ENCODE results near the gene ATP8A2. TPM values are rescaled to one million over a fixed set of nuclear protein-coding genes. Genes with fewer than 3 reads are reported as not detected.

Gene ATP8A2
- polyA plus RNA-seq, 1 donor from 2014 or later = 11.9 TPM

- H3K4me2 ChIP-seq (ENCODE audit: low read length) = no peak overlapping the region
- no peaks in the 10 kb centered on the region for H3K9me2 ChIP-seq (ENCODE audit: insufficient read depth, low read length)
- H3K9ac ChIP-seq (ENCODE audit: low read length) = no peak overlapping the region
- no peaks in the 10 kb centered on the region for H4K20me1 ChIP-seq (ENCODE audit: insufficient read depth)
- no peaks in the 10 kb centered on the region for H3K27me3 ChIP-seq (ENCODE audit: insufficient read depth, low read depth, low read length)
- no peaks in the 10 kb centered on the region for H3F3A ChIP-seq (ENCODE audit: insufficient read depth, low read length, poor library complexity, severe bottlenecking)
- no peak for TF ChIP-seq REST (IDR thresholded peaks at IDR 0.05; ENCODE audit: borderline replicate concordance)
- no peak for TF ChIP-seq SMC3 (conservative IDR thresholded peaks at IDR 0.05; ENCODE audit: poor library complexity)
- TF ChIP-seq POLR2AphosphoS5 (IDR thresholded peaks at IDR 0.05) = no peak
- no peak for TF ChIP-seq CTCF (IDR thresholded peaks at IDR 0.05; ENCODE audit: poor library complexity, severe bottlenecking)
- TF ChIP-seq EZH2 (IDR thresholded peaks at IDR 0.05; ENCODE audit: borderline replicate concordance, insufficient read depth, low read length, poor library complexity, severe bottlenecking) = no peak
- no peak for TF ChIP-seq TAF1 (IDR thresholded peaks at IDR 0.05; ENCODE audit: low read depth)
- no peak for TF ChIP-seq RAD21 (conservative IDR thresholded peaks at IDR 0.05)
- TF ChIP-seq EP300 (conservative IDR thresholded peaks at IDR 0.05; ENCODE audit: poor library complexity, severe bottlenecking) = no peak
- TF ChIP-seq MXI1 (conservative IDR thresholded peaks at IDR 0.05; ENCODE audit: poor library complexity, severe bottlenecking) = no peak
- H3K36me3 ChIP-seq (ENCODE audit: insufficient read depth, low read length) = no peaks in the 10 kb centered on the region
- no peaks in the 10 kb centered on the region for H3K79me2 ChIP-seq (replicated peaks; ENCODE audit: insufficient read depth, low read length)
- no peak overlapping the region for H3K4me3 ChIP-seq (ENCODE audit: low read length)
- no peak overlapping the region for H2AFZ ChIP-seq (ENCODE audit: low read depth, low read length)
- peaks cover 3% of the 10 kb centered on the region for H3K9me3 ChIP-seq (ENCODE audit: low read length)
- no peak overlapping the region for H3K27ac ChIP-seq (ENCODE audit: low read length)
Measured at GRCh38 chr13:25684491-25684890, 312.7 kb downstream of the ATP8A2 start.

GRCh38 chr13:25686831-25687470 lies 315.2 kb downstream of the ATP8A2 start:
- no peaks in the 10 kb centered on the region for H3K9me3 ChIP-seq (ENCODE audit: low read length)
- no peak overlapping the region for H3K4me3 ChIP-seq (ENCODE audit: low read length)
- no peak overlapping the region for H3K9ac ChIP-seq (ENCODE audit: low read length)
- no peak overlapping the region for H3K4me2 ChIP-seq (ENCODE audit: low read length)
- no peak overlapping the region for H3K27ac ChIP-seq (ENCODE audit: low read length)
- H2AFZ ChIP-seq (ENCODE audit: low read depth, low read length) = no peak overlapping the region
- no peaks in the 10 kb centered on the region for H3K36me3 ChIP-seq (ENCODE audit: insufficient read depth, low read length)
- H3K27me3 ChIP-seq (ENCODE audit: insufficient read depth, low read depth, low read length) = no peaks in the 10 kb centered on the region
- no peak for TF ChIP-seq EZH2 (IDR thresholded peaks at IDR 0.05; ENCODE audit: borderline replicate concordance, insufficient read depth, low read length, poor library complexity, severe bottlenecking)
- TF ChIP-seq RAD21 (conservative IDR thresholded peaks at IDR 0.05) = no peak
- no peak for TF ChIP-seq REST (IDR thresholded peaks at IDR 0.05; ENCODE audit: borderline replicate concordance)
- no peak for TF ChIP-seq MXI1 (conservative IDR thresholded peaks at IDR 0.05; ENCODE audit: poor library complexity, severe bottlenecking)
- no peak for TF ChIP-seq TAF1 (IDR thresholded peaks at IDR 0.05; ENCODE audit: low read depth)
- TF ChIP-seq EP300 (conservative IDR thresholded peaks at IDR 0.05; ENCODE audit: poor library complexity, severe bottlenecking) = no peak
- no peak for TF ChIP-seq SMC3 (conservative IDR thresholded peaks at IDR 0.05; ENCODE audit: poor library complexity)
- no peak for TF ChIP-seq CTCF (IDR thresholded peaks at IDR 0.05; ENCODE audit: poor library complexity, severe bottlenecking)
- no peak for TF ChIP-seq POLR2AphosphoS5 (IDR thresholded peaks at IDR 0.05)
- H3K9me2 ChIP-seq (ENCODE audit: insufficient read depth, low read length) = no peaks in the 10 kb centered on the region
- H3F3A ChIP-seq (ENCODE audit: insufficient read depth, low read length, poor library complexity, severe bottlenecking) = no peaks in the 10 kb centered on the region
- H3K79me2 ChIP-seq (replicated peaks; ENCODE audit: insufficient read depth, low read length) = no peaks in the 10 kb centered on the region
- no peaks in the 10 kb centered on the region for H4K20me1 ChIP-seq (ENCODE audit: insufficient read depth)
